ENCODE measurements around the gene NKD1. TPM values are rescaled to one million over a fixed set of nuclear protein-coding genes. Genes with fewer than 3 reads are reported as not detected.

NKD1 gene
- total RNA-seq, 6 experiments from 2014 or later: 0.69 to 2.6 (median 2.1) TPM

DNA sequence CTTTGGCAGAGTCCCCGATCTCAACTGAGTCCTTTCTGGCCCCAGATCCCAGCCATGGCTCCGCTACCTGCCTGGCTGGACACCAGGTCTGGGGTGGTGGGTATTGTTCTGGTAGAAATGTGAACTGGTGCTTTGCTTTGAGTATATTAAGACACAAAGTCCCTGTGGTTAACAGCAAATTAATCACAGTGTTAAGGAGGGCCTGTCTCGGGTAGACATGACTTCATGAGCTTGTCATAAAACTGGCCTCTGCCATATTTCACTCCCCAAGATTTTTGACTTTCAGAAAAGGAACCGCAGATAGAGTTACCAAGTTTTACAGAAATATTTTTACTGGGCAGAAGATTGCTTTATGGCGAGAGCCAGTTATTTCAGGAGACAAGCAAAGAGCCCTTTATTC is 19.5 kb downstream of the NKD1 start:
- TF ChIP-seq, protein P1, sequence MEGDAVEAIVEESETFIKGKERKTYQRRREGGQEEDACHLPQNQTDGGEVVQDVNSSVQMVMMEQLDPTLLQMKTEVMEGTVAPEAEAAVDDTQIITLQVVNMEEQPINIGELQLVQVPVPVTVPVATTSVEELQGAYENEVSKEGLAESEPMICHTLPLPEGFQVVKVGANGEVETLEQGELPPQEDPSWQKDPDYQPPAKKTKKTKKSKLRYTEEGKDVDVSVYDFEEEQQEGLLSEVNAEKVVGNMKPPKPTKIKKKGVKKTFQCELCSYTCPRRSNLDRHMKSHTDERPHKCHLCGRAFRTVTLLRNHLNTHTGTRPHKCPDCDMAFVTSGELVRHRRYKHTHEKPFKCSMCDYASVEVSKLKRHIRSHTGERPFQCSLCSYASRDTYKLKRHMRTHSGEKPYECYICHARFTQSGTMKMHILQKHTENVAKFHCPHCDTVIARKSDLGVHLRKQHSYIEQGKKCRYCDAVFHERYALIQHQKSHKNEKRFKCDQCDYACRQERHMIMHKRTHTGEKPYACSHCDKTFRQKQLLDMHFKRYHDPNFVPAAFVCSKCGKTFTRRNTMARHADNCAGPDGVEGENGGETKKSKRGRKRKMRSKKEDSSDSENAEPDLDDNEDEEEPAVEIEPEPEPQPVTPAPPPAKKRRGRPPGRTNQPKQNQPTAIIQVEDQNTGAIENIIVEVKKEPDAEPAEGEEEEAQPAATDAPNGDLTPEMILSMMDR (IDR thresholded peaks at IDR 0.05): no peak
- TF ChIP-seq POLR2A (IDR thresholded peaks at IDR 0.05): no peak
- ATAC-seq (no peak), DNase-seq (no peak)
- H3K4me1 ChIP-seq: no peaks in the 10 kb centered on the region
- no peak overlapping the region for H3K27ac ChIP-seq
- no peak overlapping the region for H3K4me3 ChIP-seq
- no peaks in the 10 kb centered on the region for H3K27me3 ChIP-seq
- intact Hi-C loops (cut with DNase I): no loop called here
- no peaks in the 10 kb centered on the region for H3K36me3 ChIP-seq
- 97% methylated on average over 5 of the region's 5 CpGs for WGBS (ENCODE audit: insufficient coverage, low coverage, low lambda C conversion rate, missing lambda C conversion rate)
- H3K9me3 ChIP-seq: no peaks in the 10 kb centered on the region

DNA sequence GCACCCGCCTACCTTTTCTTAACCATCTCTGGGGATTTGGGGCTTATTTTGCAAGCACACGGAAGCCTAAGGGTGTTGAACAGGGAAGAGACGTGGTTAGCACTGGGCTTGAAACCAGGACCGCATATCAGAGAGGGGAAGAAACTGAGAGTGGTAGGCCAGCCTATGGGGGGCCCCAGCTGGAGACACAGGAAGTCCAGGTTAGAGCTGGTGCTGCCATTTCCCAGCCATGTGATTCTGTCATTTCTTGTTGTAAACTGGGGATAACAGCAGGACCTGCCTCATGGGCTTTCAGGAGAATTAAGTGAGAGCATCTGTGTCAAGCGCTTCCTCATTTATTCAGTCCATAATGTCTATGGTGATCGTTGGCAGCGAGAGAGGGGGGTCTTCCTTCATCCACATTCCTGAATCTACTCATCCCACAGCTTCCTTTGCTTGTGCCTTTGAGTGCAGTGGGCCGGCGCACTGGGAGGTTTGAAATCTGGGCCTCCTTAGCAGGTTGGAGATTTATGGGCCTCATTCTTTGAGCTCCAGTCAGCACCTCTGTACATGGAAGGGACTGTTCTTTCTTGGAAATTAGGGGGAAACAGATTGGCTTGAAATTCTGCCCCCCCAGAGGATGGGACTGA is 20.1 kb downstream of the NKD1 start:
- no peak for DNase-seq
- no peaks in the 10 kb centered on the region for H3K9me3 ChIP-seq
- H3K4me3 ChIP-seq: no peak overlapping the region
- no peak for TF ChIP-seq POLR2A (IDR thresholded peaks at IDR 0.05)
- TF ChIP-seq, protein P1 (IDR thresholded peaks at IDR 0.05): no peak
- no peak for ATAC-seq
- no peaks in the 10 kb centered on the region for H3K4me1 ChIP-seq
- H3K27ac ChIP-seq: no peak overlapping the region
- intact Hi-C loops (cut with DNase I): no loop called here
- WGBS (ENCODE audit: insufficient coverage, low coverage, low lambda C conversion rate, missing lambda C conversion rate): 70% methylated on average over 8 of the region's 9 CpGs
- H3K27me3 ChIP-seq: no peaks in the 10 kb centered on the region
- H3K36me3 ChIP-seq: no peaks in the 10 kb centered on the region

DNA sequence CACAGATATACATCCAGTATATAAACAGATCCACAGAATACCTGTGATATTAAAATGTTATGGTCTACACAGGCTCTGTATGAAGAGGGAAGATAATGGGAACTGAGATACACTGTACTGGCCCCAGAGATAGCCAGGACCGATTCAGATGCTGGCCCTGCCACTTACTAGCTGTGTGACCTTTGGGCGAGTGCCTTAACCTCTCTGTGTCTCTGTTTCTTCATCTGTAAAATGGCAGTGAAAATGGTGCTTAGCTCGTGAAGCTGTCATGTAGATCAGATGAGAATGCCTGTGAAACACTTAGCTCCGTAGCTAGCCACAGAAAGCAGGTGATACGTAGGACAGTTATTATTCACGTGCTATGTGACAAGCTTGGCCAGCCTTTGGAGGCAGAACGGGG is 22.2 kb downstream of the NKD1 start:
- intact Hi-C loops (cut with DNase I): no loop called here

DNA sequence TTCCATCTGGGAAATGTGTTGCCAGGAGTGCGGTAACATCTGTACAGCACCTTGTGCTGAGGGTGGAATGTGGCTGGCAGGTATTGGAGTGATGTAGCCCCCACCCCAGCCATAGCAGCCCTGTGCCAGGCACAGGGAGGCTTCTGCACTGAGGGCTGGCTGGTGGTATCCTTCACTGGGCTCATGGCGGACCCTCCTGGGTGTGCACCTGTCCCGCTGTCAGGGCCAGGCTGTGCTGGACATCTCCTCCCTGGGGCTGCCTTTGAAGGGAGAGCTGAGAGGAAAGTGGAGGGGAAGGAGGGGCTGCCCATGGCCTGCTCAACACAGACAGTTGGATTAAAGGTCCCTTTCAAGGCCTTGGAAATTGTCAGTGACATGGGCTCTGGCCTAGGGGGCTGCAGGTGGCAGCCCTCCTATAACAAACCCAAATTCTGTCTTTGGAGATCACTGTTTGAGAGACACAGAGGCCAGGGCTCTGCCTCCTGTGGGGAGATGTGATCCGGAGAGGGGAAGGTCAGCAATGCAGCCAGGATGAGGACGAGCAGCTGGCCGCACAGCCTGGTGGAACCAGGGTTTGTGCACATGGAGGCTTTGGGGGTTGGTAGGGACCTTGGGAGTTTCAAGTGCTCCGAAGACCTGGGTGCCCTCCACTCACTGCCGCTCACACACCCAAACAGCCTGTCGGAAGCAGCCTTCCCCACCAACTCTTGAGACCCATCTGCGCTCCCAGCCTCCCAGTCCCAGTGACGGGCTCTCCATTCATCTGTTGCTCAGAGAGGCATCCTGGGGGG is 22.8 kb downstream of the NKD1 start:
- H3K9me3 ChIP-seq: no peaks in the 10 kb centered on the region
- WGBS (ENCODE audit: insufficient coverage, low coverage, low lambda C conversion rate, missing lambda C conversion rate): 90% methylated on average over 2 of the region's 11 CpGs
- no peaks in the 10 kb centered on the region for H3K27me3 ChIP-seq
- H3K36me3 ChIP-seq: no peaks in the 10 kb centered on the region
- H3K27ac ChIP-seq: no peak overlapping the region
- no peaks in the 10 kb centered on the region for H3K4me1 ChIP-seq
- intact Hi-C loops (cut with DNase I): no loop called here
- no peak for DNase-seq
- no peak for ATAC-seq
- TF ChIP-seq, protein P1 (IDR thresholded peaks at IDR 0.05): no peak
- no peak for TF ChIP-seq POLR2A (IDR thresholded peaks at IDR 0.05)
- no peak overlapping the region for H3K4me3 ChIP-seq

More for the DNA sequence above, 22.2 kb downstream of the NKD1 start:
- ATAC-seq: no peak
- Histone ChIP-seq H3K4me1 (no peaks in the 10 kb centered on the region), H3K36me3 (no peaks in the 10 kb centered on the region), H3K4me3 (no peak overlapping the region), H3K9me3 (no peaks in the 10 kb centered on the region), H3K27ac (no peak overlapping the region), H3K27me3 (no peaks in the 10 kb centered on the region)
- 63% methylated on average over 4 of the region's 7 CpGs for WGBS (ENCODE audit: insufficient coverage, low coverage, low lambda C conversion rate, missing lambda C conversion rate)
- no peak for TF ChIP-seq POLR2A (IDR thresholded peaks at IDR 0.05)
- TF ChIP-seq, protein P1 (IDR thresholded peaks at IDR 0.05): no peak
- no peak for DNase-seq
